ENCODE results near the gene C2CD4D. TPM values are rescaled to one million over a fixed set of nuclear protein-coding genes. Genes with fewer than 3 reads are reported as not detected.
"Not testable (repeated sequence)": the region's sequence is repeated elsewhere in the genome, so short reads cannot be mapped to it uniquely, and the experiment has no call there.

Gene C2CD4D
- total and polyA plus RNA-seq, 2 of the 13 experiments (the other 11 are each of a cell fraction or from before 2014, with no cell fraction given), result not detected

DNA sequence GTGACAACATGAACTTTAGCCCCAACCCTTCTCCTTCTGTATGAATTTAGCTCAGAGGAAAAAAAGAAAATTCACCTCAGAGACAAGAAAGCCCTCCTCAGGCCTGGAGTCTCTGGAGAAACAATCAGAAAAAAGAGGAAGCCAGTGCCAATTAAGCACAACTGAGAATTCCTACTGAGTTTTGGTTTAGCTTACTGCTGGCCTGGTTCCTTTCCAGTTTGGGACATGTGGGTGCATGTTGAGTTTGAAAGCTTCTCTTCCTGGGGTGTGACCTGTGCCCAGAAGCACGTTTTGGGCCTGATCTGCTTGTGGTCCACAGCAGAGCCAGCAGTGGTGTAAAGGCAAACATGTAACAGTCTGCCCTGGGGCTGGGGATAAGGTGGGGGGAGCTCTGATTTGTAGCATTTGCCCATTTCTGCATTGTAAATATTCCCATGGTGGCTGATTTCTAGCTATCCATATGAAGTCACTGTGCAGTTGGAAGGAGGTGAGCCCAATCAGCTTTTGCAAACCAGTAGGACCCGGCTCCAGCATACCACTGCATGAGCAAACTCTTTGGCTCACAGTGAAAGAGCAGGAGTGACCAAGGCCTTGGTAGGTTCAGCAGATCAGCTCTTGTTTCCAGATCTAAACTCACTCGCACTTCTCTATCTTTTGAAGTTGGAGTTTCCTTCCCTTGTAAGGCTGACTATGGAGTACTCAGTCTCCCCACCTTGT, 18.6 kb upstream of the C2CD4D start (continued):
- TF ChIP-seq, protein P1, sequence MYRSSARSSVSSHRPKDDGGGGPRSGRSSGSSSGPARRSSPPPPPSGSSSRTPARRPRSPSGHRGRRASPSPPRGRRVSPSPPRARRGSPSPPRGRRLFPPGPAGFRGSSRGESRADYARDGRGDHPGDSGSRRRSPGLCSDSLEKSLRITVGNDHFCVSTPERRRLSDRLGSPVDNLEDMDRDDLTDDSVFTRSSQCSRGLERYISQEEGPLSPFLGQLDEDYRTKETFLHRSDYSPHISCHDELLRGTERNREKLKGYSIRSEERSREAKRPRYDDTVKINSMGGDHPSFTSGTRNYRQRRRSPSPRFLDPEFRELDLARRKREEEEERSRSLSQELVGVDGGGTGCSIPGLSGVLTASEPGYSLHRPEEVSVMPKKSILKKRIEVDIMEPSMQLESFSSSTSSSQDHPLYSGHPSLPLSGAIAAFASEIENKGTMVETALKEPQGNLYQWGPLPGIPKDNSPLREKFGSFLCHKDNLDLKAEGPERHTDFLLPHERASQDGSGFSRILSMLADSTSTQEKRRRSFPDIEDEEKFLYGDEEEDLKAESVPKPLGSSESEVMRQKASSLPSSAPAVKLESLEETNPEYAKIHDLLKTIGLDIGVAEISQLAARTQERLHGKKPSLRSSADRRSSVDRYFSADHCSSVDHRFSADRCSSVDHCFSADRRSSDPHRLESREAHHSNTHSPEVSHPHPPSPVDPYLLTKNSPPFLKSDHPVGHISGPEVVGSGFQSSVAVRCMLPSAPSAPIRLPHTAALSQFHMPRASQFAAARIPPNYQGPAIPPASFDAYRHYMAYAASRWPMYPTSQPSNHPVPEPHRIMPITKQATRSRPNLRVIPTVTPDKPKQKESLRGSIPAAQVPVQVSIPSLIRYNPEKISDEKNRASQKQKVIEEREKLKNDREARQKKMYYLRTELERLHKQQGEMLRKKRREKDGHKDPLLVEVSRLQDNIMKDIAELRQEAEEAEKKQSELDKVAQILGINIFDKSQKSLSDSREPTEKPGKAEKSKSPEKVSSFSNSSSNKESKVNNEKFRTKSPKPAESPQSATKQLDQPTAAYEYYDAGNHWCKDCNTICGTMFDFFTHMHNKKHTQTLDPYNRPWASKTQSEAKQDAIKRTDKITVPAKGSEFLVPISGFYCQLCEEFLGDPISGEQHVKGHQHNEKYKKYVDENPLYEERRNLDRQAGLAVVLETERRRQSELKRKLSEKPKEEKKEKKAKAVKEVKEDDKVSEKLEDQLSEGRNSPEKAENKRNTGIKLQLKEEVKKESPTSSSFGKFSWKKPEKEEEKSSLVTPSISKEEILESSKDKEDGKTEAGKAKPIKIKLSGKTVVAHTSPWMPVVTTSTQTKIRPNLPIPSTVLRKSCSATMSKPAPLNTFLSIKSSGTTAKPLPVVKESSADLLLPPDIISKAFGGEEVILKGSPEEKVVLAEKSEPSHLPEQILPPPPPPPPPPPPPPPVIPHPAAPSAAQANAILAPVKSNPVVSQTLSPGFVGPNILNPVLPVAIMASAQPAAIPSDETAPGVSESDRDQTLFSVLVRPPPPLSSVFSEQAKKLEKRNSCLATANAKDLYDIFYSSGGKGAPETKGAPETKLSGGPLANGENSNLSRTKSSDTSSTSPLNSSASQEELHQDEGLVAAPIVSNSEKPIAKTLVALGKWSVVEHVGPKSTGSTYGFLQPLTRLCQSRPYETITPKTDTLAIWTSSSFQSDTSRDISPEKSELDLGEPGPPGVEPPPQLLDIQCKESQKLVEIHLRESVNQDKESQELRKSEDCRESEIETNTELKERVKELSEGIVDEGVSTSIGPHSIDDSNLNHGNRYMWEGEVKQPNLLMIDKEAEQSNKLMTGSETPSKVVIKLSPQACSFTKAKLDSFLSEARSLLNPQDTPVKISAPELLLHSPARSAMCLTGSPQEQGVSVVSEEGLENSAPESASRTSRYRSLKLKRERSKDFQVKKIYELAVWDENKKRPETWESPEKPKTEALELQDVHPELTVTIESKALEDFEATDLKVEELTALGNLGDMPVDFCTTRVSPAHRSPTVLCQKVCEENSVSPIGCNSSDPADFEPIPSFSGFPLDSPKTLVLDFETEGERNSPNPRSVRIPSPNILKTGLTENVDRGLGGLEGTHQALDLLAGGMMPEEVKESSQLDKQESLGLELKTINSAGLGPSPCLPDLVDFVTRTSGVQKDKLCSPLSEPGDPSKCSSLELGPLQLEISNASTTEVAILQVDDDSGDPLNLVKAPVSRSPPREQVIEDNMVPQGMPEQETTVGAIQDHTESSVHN (CRISPR knock-in tag; IDR thresholded peaks at IDR 0.05), result no peak

DNA sequence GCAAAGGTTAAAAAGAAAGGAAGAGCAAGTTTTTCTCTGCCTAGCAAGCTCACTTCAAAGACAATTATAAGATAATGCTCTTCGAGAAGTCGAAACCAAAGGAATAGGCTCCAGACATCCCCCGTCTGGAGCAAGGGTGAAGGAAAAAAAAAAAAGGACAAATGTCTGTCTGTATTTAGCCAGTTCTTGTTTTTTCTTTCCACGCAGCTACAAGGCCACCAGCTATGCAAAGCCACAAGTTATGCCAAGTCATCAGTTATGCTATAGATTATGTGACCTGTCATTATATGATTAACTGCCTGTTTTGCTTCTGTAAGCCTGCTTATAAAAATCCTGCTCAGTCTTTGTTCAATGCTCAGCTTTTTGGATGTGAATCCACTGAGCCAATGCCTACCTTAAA, 16.3 kb upstream of the C2CD4D start:
- Histone ChIP-seq H3K4me1 (ENCODE audit: insufficient read depth, low read length) (no peaks in the 10 kb centered on the region), H4K20me1 (ENCODE audit: insufficient read depth, low read length) (no peaks in the 10 kb centered on the region), H3K4me2 (ENCODE audit: low read depth, low read length) (no peak overlapping the region), H3K27ac (ENCODE audit: extremely low read length, insufficient read depth, low read length) (no peak overlapping the region), H2AFZ (ENCODE audit: low read length) (no peak overlapping the region), H3K36me3 (replicated peaks in 1 of 2; ENCODE audit: control insufficient read depth in 1 of 2, insufficient read depth in 2 of 2, low read length in 2 of 2) (no peaks in the 10 kb centered on the region), H3K9ac (ENCODE audit: insufficient read depth, low read depth, low read length) (no peak overlapping the region), H3K9me3 (ENCODE audit: low read length) (no peaks in the 10 kb centered on the region), H3K79me2 (ENCODE audit: insufficient read depth, low read length) (no peaks in the 10 kb centered on the region), H3K27me3 (ENCODE audit: control insufficient read depth in 1 of 2, insufficient read depth in 2 of 2, low read length in 2 of 2) (peaks cover 7 to 23% of the 10 kb centered on the region in 2 experiments; a peak in 3 of 5 replicates), H3K4me3 (replicated peaks in 1 of 3; ENCODE audit: insufficient read depth in 1 of 3, low read depth in 2 of 3, low read length in 3 of 3) (no peak overlapping the region)
- WGBS (ENCODE audit: low lambda C conversion rate), result 29% methylated on average over 4 of the region's 4 CpGs
- in situ Hi-C loops (cut with HindIII; ENCODE audit: extremely low pct_ligation_motif_present, low pct_unique_long_range_greater_than_20kb) (no loop called here), intact Hi-C loops (cut with micrococcal nuclease; ENCODE audit: unreplicated experiment) (no loop called here)
- ATAC-seq (no peak), DNase-seq (ENCODE audit: low spot score) (no peak), FAIRE-seq (no peak)
- no peak for TF ChIP-seq ZNF205 (CRISPR knock-in tag; IDR thresholded peaks at IDR 0.05)
- TF ChIP-seq MYC (CRISPR knock-in tag; IDR thresholded peaks at IDR 0.05; ENCODE audit: borderline replicate concordance), result no peak
- peak; percentile 70 to 80; a peak in 3 of 4 replicates for TF ChIP-seq MAFK (conservative IDR thresholded peaks at IDR 0.05 in 1 of 2, IDR thresholded peaks at IDR 0.05 in 1 of 2; ENCODE audit: low read length in 2 of 2)
- TF ChIP-seq SP2 (CRISPR knock-in tag; IDR thresholded peaks at IDR 0.05), result no peak
- TF ChIP-seq MAFF (IDR thresholded peaks at IDR 0.05; ENCODE audit: low read depth, low read length), result peak; percentile 79
- no TSS peak for BruUV-seq (replicated peaks)
- POLR2A ChIA-PET, result no interaction called here
- CTCF ChIA-PET (ENCODE audit: low intra/inter-chr PET ratio, low total read pairs), result no interaction called here

DNA sequence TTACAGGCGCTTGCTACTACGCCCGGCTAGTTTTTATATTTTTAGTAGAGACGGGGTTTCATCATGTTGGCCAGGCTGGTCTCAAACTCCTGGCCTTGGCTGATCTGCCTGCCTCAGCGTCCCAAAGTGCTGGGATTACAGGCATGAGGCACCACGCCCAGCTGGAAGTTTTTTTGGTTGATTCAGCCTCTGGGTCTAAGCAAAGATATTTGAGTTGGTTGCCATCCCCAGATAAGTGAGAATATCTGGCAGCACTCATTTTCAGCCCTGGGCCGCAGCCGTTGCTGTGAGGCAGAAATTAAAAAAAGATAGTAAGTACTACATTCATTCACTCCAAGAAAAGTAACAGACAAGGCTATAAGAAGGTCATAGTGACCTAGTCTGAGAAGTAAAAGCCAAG, 15.9 kb upstream of the C2CD4D start:
- H3K79me2 ChIP-seq (ENCODE audit: insufficient read depth, low read length); H3K9ac ChIP-seq (ENCODE audit: insufficient read depth, low read depth, low read length); H2AFZ ChIP-seq (ENCODE audit: low read length); DNase-seq (ENCODE audit: low spot score); H3K4me1 ChIP-seq (ENCODE audit: insufficient read depth, low read length); H3K27ac ChIP-seq (ENCODE audit: extremely low read length, insufficient read depth, low read length); H3K4me3 ChIP-seq (replicated peaks in 1 of 3; ENCODE audit: insufficient read depth in 1 of 3, low read depth in 2 of 3, low read length in 3 of 3); FAIRE-seq; intact Hi-C loops (cut with micrococcal nuclease; ENCODE audit: unreplicated experiment); H4K20me1 ChIP-seq (ENCODE audit: insufficient read depth, low read length); H3K9me3 ChIP-seq (ENCODE audit: low read length); POLR2A ChIA-PET; H3K4me2 ChIP-seq (ENCODE audit: low read depth, low read length); ATAC-seq; CTCF ChIA-PET (ENCODE audit: low intra/inter-chr PET ratio, low total read pairs); H3K36me3 ChIP-seq (replicated peaks in 1 of 2; ENCODE audit: control insufficient read depth in 1 of 2, insufficient read depth in 2 of 2, low read length in 2 of 2); BruUV-seq (replicated peaks); in situ Hi-C loops (cut with HindIII; ENCODE audit: extremely low pct_ligation_motif_present, low pct_unique_long_range_greater_than_20kb): not testable (repeated sequence)
- 39% methylated on average over 8 of the region's 8 CpGs for WGBS (ENCODE audit: low lambda C conversion rate)
- peaks cover 7 to 27% of the 10 kb centered on the region in 2 experiments; a peak in 3 of 5 replicates for H3K27me3 ChIP-seq (ENCODE audit: control insufficient read depth in 1 of 2, insufficient read depth in 2 of 2, low read length in 2 of 2)

Measured in HepG2 (cell line).